ENCODE data around the gene SNRNP70.
"Not testable (repeated sequence)": the region's sequence is repeated elsewhere in the genome, so short reads cannot be mapped to it uniquely, and the experiment has no call there.

SNRNP70 gene

GRCh38 chr19:49121841-49122240, 36.6 kb downstream of the SNRNP70 start:
- DNase-seq: not testable (repeated sequence)

GRCh38 chr19:49123285-49123684, 38.0 kb downstream of the SNRNP70 start:
- DNase-seq: not testable (repeated sequence)

GRCh38 chr19:49125025-49125731, 39.9 kb downstream of the SNRNP70 start:
- DNase-seq: peak; percentile 51

- DNase-seq: no peak
These were observed 41.3 kb downstream of the SNRNP70 start for GRCh38 chr19:49126575-49126974.

GRCh38 chr19:49127225-49127624, 42.0 kb downstream of the SNRNP70 start:
- not testable (repeated sequence) for DNase-seq

GRCh38 chr19:49127674-49128544, 42.7 kb downstream of the SNRNP70 start:
- peak; percentile 99 for DNase-seq

GRCh38 chr19:49128545-49129237, 43.4 kb downstream of the SNRNP70 start:
- no peak for DNase-seq

GRCh38 chr19:49129238-49129583, 44.0 kb downstream of the SNRNP70 start:
- no peak for DNase-seq

GRCh38 chr19:49130325-49130724, 45.1 kb downstream of the SNRNP70 start:
- DNase-seq: no peak

- peak; percentile 51 for DNase-seq
These were observed 47.8 kb downstream of the SNRNP70 start for GRCh38 chr19:49132974-49133609.

- DNase-seq: peak; percentile 92
These were observed 48.6 kb downstream of the SNRNP70 start for GRCh38 chr19:49133621-49134454.

GRCh38 chr19:49135686-49136085, 50.4 kb downstream of the SNRNP70 start:
- DNase-seq: no peak

- no peak for DNase-seq
These were observed 51.5 kb downstream of the SNRNP70 start for GRCh38 chr19:49136771-49137171.

GRCh38 chr19:49140951-49141350, 55.7 kb downstream of the SNRNP70 start:
- DNase-seq: no peak

- DNase-seq: no peak
These were observed 56.1 kb downstream of the SNRNP70 start for GRCh38 chr19:49141352-49141751.

- DNase-seq: peak; percentile 96
These were observed 57.6 kb downstream of the SNRNP70 start for GRCh38 chr19:49142866-49143335.

GRCh38 chr19:49145573-49146407, 60.5 kb downstream of the SNRNP70 start:
- DNase-seq: peak; percentile 95

- not testable (repeated sequence) for DNase-seq
These were observed 61.1 kb downstream of the SNRNP70 start for GRCh38 chr19:49146408-49146770.

- DNase-seq: no peak
These were observed 62.9 kb downstream of the SNRNP70 start for GRCh38 chr19:49148044-49148682.
